Neural crest cell (in vitro differentiated cells): ENCODE results near the gene TRPC4AP. TPM values are rescaled to one million over a fixed set of nuclear protein-coding genes. Genes with fewer than 3 reads are reported as not detected.
A peak's percentile ranks its signal among the peaks of the same experiment; 100 is the strongest.

Experiments used
- DNase-seq: peaks from one replicate; pipeline ENCODE4 v3.0.0; 2021; ENCODE audit warnings: low read depth, mixed read lengths, low spot score
- H3K27ac Mint-ChIP-seq: one replicate; pipeline ENCODE4 v1.8.0; 2021; ENCODE audit warnings: mild to moderate bottlenecking, mixed read lengths; ENCODE audit not compliant: unreplicated experiment
- H3K27me3 Mint-ChIP-seq: 2 replicates; pipeline ENCODE4 v1.8.0; 2021; ENCODE audit warnings: low read depth, mild to moderate bottlenecking, mixed read lengths
- H3K36me3 Mint-ChIP-seq: 2 replicates; pipeline ENCODE4 v1.8.0; 2021; ENCODE audit warnings: low read depth, mild to moderate bottlenecking, mixed read lengths
- H3K4me1 Mint-ChIP-seq: 2 replicates; pipeline ENCODE4 v1.8.0; 2021; ENCODE audit warnings: mixed read lengths
- H3K4me3 Mint-ChIP-seq: one replicate; pipeline ENCODE4 v1.8.0; 2021; ENCODE audit warnings: mild to moderate bottlenecking, mixed read lengths
- H3K9me3 Mint-ChIP-seq: 2 replicates; pipeline ENCODE4 v1.8.0; 2021; ENCODE audit warnings: mixed read lengths
- total RNA-seq: library from RNA; stranded (reverse); gene quantifications from 2 replicates; pipeline ENCODE4 v1.2.1, GENCODE V29; 2021
- TF ChIP-seq, protein P1 (sequence below): fragments of 200-600 bp; sonication (generic); conservative IDR thresholded peaks from 2 replicates; pipeline ENCODE4 v1.5.0; 2021; ENCODE audit warnings: antibody characterized with exemption, mild to moderate bottlenecking

Gene TRPC4AP
- total RNA-seq, 1 donor from 2014 or later = 96.2 TPM

DNA sequence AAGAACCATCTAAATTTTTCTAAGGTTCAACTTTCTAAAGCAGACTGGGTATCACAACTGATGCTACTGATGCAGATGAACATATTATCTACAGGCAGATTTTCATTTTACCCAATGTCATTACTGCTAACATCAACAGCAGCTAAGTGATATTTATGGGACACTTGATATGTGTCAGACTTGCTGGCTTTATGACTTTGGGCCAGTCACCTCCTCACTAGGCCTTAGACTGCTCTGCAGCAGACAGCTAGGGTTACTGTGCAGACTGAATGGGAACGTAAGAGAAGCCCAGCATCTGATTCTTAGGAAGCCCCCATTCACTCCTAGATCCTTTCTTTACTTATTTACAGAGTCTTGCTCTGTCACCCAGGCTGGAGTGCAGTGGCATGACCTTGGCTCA is 70.8 kb downstream of the TRPC4AP start:
- no peak for DNase-seq
- TF ChIP-seq, protein P1, sequence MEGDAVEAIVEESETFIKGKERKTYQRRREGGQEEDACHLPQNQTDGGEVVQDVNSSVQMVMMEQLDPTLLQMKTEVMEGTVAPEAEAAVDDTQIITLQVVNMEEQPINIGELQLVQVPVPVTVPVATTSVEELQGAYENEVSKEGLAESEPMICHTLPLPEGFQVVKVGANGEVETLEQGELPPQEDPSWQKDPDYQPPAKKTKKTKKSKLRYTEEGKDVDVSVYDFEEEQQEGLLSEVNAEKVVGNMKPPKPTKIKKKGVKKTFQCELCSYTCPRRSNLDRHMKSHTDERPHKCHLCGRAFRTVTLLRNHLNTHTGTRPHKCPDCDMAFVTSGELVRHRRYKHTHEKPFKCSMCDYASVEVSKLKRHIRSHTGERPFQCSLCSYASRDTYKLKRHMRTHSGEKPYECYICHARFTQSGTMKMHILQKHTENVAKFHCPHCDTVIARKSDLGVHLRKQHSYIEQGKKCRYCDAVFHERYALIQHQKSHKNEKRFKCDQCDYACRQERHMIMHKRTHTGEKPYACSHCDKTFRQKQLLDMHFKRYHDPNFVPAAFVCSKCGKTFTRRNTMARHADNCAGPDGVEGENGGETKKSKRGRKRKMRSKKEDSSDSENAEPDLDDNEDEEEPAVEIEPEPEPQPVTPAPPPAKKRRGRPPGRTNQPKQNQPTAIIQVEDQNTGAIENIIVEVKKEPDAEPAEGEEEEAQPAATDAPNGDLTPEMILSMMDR = no peak
- Mint-ChIP-seq H3K27me3 (no peaks in the 10 kb centered on the region), H3K27ac (no peak overlapping the region), H3K36me3 (peaks cover 5% of the 10 kb centered on the region), H3K9me3 (no peaks in the 10 kb centered on the region), H3K4me1 (peaks cover under 1% of the 10 kb centered on the region), H3K4me3 (no peak overlapping the region)

DNA sequence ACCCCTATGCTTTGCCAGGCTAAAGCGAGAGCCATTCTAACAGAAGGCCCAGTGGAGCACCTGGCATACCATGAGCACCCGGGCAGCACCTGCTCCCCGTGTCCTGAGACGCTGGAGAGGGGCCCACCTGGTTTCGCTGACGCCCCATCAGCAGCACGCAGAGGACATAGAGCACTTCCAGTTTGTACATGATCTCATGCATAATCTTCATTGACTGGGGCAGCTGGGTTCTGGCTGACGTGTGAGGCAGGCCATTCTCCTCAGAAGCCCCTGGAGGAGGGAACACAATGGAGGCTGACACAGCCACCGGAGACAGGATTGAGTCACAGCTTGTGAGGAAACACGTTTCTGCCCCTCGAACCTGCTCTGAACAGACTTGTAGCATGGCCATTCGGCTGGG is 71.5 kb downstream of the TRPC4AP start:
- Mint-ChIP-seq H3K4me1 (peaks cover 4% of the 10 kb centered on the region), H3K27me3 (no peaks in the 10 kb centered on the region), H3K9me3 (no peaks in the 10 kb centered on the region), H3K4me3 (no peak overlapping the region), H3K27ac (peak overlapping the region; percentile 78), H3K36me3 (peaks cover 5% of the 10 kb centered on the region)
- DNase-seq = no peak
- TF ChIP-seq, protein P1 = no peak

DNA sequence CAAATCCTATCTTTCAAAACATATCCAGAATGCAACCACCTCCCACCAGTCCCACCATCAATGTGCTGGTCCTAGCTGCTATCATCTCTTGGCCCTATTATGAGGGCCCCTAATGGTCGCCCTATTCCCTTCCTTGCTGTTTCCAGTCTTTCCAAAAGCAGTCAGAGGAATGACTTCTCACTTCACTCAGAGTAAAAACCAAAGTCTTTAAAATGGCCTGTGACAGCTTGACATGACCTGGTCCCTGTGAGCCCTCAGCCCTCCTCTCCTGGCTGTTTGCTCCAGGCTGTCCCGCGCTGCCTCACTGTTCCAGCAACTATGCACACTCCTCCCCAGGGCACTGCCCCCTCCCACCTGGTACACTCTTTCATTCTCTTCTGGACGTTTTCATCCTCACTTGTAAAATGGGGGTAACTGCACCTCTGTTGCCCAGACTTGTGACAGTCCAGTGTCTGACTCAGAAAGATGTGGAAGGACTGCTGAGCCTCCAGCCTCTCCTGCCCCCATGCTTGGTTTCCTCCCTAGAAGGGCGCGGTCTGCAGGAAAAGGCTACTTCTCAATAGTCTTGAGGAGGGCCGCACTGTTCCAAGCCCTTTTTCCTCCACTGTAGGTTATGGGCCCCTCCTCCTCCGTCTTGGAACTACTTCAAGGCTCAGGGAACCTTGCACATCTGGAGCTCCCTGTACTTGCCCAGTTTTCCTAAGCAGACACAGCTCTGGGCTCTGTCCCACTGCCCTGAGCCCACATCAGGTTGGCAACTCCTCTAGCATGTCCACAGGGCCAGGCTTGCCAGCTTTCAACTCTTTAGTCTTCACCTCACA is 72.3 kb downstream of the TRPC4AP start:
- TF ChIP-seq, protein P1 = no peak
- Mint-ChIP-seq H3K27ac (peak overlapping the region; percentile 63), H3K36me3 (peaks cover 7% of the 10 kb centered on the region), H3K9me3 (no peaks in the 10 kb centered on the region), H3K4me3 (no peak overlapping the region), H3K27me3 (no peaks in the 10 kb centered on the region), H3K4me1 (peaks cover 12% of the 10 kb centered on the region)
- DNase-seq = no peak

DNA sequence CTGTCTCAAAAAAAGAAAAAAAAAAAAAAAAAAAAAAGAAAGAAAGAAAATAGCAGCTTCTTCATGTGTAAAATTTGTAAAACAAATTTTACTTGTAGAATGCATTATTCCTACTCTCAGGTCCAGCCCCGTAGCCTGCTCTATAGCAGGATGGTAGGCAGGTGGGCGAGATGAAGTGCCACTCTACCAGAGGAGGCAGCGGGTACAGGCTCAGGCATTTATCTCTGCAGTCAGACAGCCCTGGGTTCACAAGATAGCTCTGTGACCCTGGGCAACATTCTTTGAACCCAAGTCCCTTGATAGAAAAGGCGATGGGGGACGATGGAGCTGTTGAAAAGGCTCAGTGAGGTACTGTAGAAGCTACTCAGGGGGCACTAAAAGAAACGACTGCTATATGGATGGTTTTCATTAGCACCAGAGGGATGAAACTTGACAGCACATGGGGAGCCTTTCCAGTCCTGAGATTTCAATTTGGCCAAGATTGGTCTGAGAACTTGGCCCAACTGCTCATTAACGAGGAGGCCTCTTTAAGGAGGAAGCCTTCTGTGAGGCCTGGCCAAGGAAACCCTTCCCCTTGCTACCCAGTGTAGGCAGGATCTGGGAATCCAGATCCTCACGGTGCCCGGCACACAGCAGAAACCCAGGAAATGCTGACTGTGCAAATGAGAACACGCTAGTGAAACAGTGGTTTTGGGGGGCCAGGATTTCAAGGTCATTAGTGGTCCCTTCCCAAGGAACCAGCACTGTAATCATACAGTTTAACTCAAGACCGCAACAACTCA is 73.8 kb downstream of the TRPC4AP start:
- H3K27ac Mint-ChIP-seq = no peak overlapping the region
- no peak for DNase-seq
- TF ChIP-seq, protein P1 = no peak

DNA sequence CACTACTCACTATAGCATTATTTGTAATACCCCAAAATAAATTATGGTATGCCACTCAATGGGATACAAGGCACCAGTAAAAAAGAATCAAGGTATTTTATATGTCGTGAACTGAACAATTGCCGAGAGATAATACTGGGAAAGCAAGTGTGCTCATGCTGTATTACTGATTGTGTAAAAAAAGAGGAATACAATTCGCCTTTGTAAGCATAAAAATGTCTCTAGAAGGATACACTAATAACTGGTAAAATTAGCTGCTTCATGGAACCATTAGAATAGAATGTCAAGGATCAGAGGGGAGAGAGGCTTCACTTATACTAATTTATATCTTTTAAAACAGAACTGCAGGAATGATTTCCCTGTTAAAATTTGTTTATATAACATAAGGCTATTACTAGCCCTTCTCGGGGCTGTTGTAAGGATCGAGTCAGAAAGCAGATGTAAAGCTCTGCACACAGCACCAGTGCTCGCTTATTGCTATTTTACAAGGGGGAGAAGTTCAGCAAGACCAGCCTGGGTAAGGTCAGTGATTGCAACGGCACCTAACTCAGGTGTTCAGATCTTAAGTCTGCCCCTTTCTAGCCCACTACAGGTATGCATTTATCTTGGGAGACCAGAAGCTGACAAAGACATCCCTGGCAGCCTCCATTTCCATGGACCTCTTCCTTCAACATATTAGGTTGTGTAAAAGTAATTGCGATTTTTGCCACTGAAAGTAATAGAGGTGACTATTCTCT is 75.3 kb downstream of the TRPC4AP start:
- no peak overlapping the region for H3K27ac Mint-ChIP-seq
- no peak overlapping the region for H3K4me3 Mint-ChIP-seq
- no peaks in the 10 kb centered on the region for H3K27me3 Mint-ChIP-seq
- H3K9me3 Mint-ChIP-seq = no peaks in the 10 kb centered on the region
- peaks cover 34% of the 10 kb centered on the region for H3K4me1 Mint-ChIP-seq
- TF ChIP-seq, protein P1 = no peak
- DNase-seq = no peak
- H3K36me3 Mint-ChIP-seq = peaks cover 16% of the 10 kb centered on the region

More for the DNA sequence above, 73.8 kb downstream of the TRPC4AP start:
- Mint-ChIP-seq H3K27me3 (no peaks in the 10 kb centered on the region), H3K9me3 (no peaks in the 10 kb centered on the region), H3K4me1 (peaks cover 25% of the 10 kb centered on the region), H3K36me3 (peaks cover 15% of the 10 kb centered on the region), H3K4me3 (no peak overlapping the region)
